ENCODE results near the gene LRRC3B.

DNA sequence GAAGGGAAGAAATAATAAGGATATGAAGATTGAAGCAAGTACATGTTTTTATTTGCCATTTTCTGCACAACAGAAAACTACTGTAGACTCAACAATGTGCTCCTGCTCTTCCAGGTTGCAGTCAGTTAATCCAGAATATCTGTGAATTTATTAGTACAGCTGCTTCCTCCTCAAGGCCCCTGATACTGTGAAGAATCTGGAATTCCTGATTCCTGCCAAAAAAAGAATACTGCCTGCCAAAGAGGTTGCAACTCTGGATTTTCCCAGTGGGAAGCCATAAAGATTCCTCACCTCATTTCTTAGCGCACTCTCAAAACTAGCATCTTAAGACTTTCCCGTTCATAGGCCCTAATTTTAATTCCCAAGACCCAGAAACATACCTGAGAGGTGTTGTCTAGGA lies 33.6 kb upstream of the LRRC3B start:
- TF ChIP-seq, protein P1, sequence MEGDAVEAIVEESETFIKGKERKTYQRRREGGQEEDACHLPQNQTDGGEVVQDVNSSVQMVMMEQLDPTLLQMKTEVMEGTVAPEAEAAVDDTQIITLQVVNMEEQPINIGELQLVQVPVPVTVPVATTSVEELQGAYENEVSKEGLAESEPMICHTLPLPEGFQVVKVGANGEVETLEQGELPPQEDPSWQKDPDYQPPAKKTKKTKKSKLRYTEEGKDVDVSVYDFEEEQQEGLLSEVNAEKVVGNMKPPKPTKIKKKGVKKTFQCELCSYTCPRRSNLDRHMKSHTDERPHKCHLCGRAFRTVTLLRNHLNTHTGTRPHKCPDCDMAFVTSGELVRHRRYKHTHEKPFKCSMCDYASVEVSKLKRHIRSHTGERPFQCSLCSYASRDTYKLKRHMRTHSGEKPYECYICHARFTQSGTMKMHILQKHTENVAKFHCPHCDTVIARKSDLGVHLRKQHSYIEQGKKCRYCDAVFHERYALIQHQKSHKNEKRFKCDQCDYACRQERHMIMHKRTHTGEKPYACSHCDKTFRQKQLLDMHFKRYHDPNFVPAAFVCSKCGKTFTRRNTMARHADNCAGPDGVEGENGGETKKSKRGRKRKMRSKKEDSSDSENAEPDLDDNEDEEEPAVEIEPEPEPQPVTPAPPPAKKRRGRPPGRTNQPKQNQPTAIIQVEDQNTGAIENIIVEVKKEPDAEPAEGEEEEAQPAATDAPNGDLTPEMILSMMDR (IDR thresholded peaks at IDR 0.05) = no peak
- TF ChIP-seq POLR2A (IDR thresholded peaks at IDR 0.05; ENCODE audit: low read depth) (no peak), EP300 (IDR thresholded peaks at IDR 0.05) (no peak), POLR2AphosphoS5 (IDR thresholded peaks at IDR 0.05) (no peak)
